ES-I3 (cell line): ENCODE measurements around the gene CATSPER1.
A peak's percentile ranks its signal among the peaks of the same experiment; 100 is the strongest.

Experiments used
- H3K36me3 ChIP-seq: 2 replicates; pipeline ENCODE4 v1.6.1; 2013; ENCODE audit warnings: mild to moderate bottlenecking, low read length, control low read depth, moderate library complexity; ENCODE audit not compliant: insufficient read depth
- H3K4me1 ChIP-seq: 2 replicates; pipeline ENCODE4 v1.6.1; 2013; ENCODE audit warnings: mild to moderate bottlenecking, control low read depth, low read length; ENCODE audit not compliant: insufficient read depth
- H3K9ac ChIP-seq: 2 replicates; pipeline ENCODE4 v1.6.1; 2013; ENCODE audit warnings: low read depth, mild to moderate bottlenecking, low read length, moderate library complexity
- H3K9me3 ChIP-seq: 2 replicates; pipeline ENCODE4 v1.6.1; 2013; ENCODE audit warnings: mild to moderate bottlenecking, low read length, moderate library complexity; ENCODE audit not compliant: control insufficient read depth, insufficient read depth

The CATSPER1 gene

DNA sequence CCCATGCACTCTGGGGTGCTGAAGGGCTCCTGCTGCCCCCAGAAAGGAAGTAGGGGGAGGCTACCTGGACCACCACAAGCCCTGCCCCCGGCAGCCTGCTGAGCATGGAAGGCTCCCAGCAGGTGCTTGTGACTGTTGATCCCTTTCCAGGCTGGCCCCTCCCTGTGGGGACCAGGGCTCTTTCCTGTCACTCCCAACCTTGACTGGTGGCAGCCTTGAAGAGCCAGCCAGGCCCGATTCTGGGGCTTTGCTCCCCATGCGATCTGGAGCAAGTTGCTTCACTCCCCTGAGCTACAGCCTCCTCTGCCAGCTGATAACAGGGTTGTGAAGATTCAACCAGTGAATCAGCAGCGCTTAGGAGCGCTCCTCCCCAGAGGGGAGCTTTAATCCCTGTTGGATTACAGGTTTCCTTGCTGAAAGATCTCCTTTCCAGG is 19.1 kb downstream of the CATSPER1 start:
- Histone ChIP-seq H3K36me3 (no peaks in the 10 kb centered on the region), H3K9me3 (no peaks in the 10 kb centered on the region), H3K9ac (no peak overlapping the region), H3K4me1 (peaks cover 14% of the 10 kb centered on the region)

DNA sequence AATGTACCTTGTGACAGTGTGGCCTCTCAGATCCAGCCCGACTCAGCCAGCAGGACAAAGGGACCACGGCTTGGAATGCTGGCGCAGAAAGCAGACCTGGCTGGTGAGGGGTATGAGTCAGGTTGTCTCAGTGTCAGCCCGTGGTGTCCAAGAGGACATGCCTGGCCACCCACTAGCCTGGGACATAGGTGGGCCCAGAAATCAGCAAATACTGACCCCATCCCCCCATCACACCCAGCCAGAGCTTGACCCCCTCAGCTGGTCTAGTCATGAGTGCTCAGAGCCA is 19.4 kb downstream of the CATSPER1 start:
- Histone ChIP-seq H3K4me1 (peaks cover 14% of the 10 kb centered on the region), H3K9me3 (no peaks in the 10 kb centered on the region), H3K9ac (no peak overlapping the region), H3K36me3 (no peaks in the 10 kb centered on the region)

DNA sequence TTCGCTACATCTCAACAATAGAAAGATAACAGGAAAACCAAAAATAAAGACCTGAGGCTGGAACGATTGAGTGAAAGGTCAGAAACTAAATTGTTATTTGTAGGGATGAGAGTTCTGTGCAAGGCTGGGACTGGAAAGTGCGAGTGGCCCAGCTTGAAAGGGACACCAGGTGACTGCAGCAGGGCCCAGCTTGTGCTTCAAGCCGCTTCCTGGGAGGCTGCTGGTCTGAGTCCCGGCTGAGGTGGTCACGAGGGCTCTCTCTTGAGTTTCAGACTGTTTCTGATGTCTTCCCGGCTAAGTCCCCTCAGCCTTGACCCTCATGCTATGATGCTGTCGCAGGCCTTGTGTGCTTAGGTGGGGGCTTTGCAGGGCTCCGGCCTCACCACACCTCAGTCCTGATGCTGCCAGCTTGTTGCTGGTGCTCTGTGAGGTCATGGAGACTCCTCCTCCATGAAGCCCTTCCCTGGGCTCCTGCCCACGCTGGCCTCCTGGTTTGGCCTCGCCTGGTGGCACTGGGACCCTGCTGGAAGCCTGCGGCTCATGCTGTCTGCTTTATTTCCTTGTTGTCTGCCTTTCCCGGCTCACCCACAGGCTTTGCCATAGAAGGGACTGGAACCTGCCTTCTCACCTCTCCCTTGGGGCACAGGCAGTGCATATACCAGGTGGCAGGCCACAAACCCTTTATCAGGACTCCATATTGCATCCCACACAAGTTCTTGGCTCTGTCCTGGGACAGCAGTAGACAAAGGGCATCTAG is 20.0 kb downstream of the CATSPER1 start:
- no peaks in the 10 kb centered on the region for H3K9me3 ChIP-seq
- no peak overlapping the region for H3K9ac ChIP-seq
- peaks cover 14% of the 10 kb centered on the region for H3K4me1 ChIP-seq
- no peaks in the 10 kb centered on the region for H3K36me3 ChIP-seq

DNA sequence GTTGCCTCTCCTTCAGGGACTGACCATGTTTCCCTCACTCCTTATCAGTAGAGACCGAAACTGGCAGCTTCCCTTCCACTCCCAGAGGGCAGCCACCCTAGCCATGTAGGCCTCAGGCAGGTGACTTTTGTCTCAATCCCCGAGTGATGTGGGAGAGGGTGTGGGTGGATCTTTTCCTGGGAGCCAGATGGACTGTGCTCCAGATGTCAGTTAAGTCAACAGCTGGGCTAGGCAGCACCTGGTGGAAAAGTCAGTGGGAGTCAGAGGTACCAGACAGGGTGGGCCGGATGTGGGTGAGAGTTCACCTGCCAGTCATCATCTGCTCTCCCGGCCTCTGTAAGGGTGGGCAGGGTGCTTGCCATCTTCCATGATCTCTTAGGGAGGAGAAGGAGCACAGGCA is 22.1 kb downstream of the CATSPER1 start:
- Histone ChIP-seq H3K4me1 (peaks cover 14% of the 10 kb centered on the region), H3K9ac (no peak overlapping the region), H3K9me3 (no peaks in the 10 kb centered on the region), H3K36me3 (peaks cover 10% of the 10 kb centered on the region)

DNA sequence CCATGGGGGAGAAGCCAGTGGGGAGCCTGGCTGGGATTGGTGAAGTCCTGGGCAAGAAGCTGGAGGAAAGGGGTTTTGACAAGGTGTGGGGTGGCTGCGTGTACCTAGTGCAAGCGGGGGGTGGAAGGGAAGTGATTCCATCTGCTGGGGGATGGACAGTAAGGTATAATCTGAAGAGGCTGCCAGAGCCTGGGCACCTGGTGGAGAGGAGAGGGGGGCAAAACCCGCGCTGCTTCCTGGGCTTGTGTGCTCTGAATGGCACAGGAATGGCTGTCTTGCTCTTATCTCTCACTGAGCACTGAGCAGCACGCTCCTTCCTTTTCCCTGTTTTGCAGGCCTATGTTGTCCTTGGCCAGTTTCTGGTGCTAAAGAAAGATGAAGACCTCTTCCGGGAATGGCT is 23.0 kb downstream of the CATSPER1 start:
- Histone ChIP-seq H3K4me1 (peaks cover 12% of the 10 kb centered on the region; the same call in 1 of the 2 replicates), H3K36me3 (peaks cover 19% of the 10 kb centered on the region), H3K9ac (peak overlapping the region; percentile 83; the same call in 1 of the 2 replicates), H3K9me3 (no peaks in the 10 kb centered on the region)

DNA sequence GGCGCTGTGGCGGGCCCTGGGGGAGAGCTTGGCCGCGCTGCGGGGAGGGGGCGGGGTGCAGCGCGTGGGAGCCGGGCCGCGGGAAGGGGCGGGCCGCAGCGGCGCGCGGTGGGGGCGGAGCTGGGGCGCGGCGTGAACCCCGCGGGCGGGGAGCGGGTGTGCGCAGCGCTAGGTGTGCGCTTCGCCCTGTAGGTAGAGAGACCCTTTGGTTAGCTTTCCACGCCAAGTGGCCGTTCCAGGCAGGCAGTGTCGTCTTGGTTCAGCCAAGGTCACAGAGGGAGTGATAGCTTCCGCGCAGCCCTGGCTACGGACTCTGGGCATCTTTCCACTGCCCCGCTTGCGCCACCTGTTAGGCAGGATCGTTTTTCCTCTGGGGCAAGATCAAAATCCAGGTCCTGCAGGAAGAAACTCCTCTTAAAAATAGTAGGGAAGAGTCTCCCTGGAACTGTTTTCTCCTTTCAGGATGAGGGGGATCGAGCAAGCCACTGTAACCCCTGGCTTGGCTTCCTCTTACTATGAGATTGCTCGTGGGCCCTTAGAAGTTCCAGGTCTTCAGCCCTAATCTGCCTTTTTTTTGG is 23.5 kb downstream of the CATSPER1 start:
- H3K9me3 ChIP-seq = no peaks in the 10 kb centered on the region
- peak overlapping the region; percentile 83 for H3K9ac ChIP-seq
- peaks cover 12% of the 10 kb centered on the region; the same call in 1 of the 2 replicates for H3K4me1 ChIP-seq
- peaks cover 25% of the 10 kb centered on the region for H3K36me3 ChIP-seq

DNA sequence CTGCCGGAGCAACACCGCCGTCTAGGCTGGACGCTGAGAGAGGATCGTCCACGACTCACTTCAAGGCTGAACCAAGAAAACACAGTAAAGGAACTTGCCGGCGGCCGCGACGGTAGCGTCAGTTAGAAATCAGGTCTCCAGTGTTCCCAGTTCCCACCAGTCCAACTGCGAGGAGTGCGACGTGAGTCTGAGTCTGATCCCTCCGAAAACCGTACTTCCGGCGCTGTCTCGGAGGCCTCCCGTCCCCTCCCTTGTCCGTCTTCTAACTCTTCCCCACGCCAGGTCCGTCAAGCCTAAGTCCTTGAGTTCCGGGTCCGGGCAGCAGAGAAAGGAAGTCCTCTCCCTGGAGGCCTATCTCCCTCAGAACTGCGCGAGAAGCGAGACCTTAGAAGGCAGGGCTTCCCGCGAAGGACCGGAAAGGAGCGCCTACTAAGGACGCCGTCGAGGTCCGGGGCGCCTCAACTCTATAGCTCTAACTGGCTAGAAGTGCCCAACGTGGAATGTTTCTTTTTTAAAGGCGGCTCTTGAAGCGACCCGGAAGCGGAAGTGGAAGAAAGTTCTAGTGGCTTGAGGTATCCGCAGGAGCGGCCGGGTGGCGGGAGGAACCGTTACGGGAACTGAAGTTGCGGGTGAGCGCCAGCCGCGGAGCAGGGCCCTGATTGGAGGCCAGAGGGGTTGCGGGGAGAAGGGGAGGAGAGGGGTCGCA is 24.2 kb downstream of the CATSPER1 start, which contains the start of the genes BANF1 and EIF1AD:
BANF1 (plus strand) TSS at position 562 of the 706 bp plus-strand sequence. CDS start 748 bp downstream, outside the sequence.
EIF1AD (minus strand) TSS at position 216 of the 706 bp plus-strand sequence. CDS start 1,768 bp downstream, outside the sequence.
- peaks cover 6% of the 10 kb centered on the region; the same call in 1 of the 2 replicates for H3K4me1 ChIP-seq
- peak within 1 kb of the TSS; percentile 83 for H3K9ac ChIP-seq
- H3K36me3 ChIP-seq = peaks cover 29% of the 10 kb centered on the region
- H3K9me3 ChIP-seq = no peaks in the 10 kb centered on the region

DNA sequence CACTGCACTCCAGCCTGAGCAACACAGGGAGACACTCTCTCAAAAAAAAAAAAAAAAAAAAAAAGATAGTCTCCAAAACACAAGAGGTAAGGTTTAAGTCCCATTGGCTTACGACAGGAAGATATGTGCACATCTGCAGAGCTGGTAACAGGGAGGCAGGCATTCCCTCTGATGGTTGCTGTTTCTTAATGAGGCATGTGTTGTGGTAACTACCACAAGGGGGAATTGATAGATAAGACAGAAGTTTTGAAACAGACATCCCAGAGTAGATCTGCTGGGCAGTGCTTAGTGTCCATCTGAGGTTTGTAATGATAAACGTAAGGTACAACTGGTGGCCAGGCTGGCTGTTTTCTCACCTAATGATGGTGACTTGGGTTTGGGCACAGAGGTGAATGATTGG is 29.0 kb downstream of the CATSPER1 start:
- Histone ChIP-seq H3K36me3 (peaks cover 29% of the 10 kb centered on the region), H3K4me1 (no peaks in the 10 kb centered on the region), H3K9me3 (no peaks in the 10 kb centered on the region), H3K9ac (no peak overlapping the region)

DNA sequence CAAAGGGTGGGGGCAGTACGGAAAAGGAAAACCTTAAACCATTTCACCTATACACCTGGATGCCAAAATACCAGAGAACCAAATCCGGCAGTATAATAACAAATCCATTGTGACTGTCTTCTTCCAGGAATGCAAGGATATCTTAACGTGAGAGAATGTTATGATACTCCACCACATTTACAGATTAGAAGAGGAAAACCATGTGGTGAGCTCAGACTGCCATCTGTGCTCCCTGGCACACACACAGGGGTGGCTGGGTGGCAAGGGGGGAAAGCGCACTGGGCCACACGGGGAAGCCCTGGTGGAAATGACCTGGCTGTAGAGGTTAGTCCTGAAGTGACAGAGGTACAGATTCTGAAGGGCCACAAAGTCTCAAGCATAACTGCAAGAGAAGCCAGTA is 34.2 kb downstream of the CATSPER1 start:
- no peak overlapping the region for H3K9ac ChIP-seq
- no peaks in the 10 kb centered on the region for H3K4me1 ChIP-seq
- no peaks in the 10 kb centered on the region for H3K36me3 ChIP-seq
- H3K9me3 ChIP-seq = no peaks in the 10 kb centered on the region

DNA sequence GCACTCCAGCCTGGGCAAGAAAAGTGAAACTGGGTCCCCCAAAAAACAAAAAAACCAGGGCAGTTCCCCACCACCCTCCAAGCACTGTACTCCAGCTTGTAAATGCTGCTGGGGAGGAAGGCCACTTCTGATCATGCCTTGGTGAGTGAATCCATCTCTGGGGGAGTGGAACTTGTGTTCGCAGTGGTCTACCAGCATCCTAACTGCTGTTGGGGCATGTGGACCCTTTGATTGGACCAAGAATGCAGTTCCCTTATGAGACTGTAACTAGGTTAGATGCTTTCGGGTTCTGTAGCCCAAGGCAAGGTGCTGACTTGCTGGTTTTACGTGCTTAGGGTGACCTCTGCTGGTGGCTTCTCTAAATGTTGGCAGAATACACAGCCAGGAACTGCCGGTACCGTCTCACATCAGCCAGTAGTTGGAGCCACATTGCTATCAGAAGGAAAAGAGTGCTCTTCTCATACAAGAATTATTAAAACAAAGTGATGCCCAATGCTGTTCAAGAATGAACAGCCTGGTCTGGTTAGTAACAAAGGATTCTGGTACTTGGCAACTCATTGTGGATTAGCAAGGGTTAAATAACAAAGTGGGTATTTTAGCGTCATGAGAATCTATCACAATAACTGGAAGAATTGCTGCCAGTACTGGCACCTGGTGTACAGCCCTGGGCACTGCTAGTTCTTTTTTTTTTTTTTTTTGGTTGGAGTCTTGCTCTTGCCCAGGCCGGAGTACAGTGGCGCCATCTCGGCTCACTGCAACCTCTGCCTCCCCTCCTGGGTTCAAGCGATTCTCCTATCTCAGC is 37.3 kb downstream of the CATSPER1 start:
- no peaks in the 10 kb centered on the region for H3K9me3 ChIP-seq
- H3K4me1 ChIP-seq = no peaks in the 10 kb centered on the region
- H3K9ac ChIP-seq = no peak overlapping the region
- H3K36me3 ChIP-seq = no peaks in the 10 kb centered on the region

DNA sequence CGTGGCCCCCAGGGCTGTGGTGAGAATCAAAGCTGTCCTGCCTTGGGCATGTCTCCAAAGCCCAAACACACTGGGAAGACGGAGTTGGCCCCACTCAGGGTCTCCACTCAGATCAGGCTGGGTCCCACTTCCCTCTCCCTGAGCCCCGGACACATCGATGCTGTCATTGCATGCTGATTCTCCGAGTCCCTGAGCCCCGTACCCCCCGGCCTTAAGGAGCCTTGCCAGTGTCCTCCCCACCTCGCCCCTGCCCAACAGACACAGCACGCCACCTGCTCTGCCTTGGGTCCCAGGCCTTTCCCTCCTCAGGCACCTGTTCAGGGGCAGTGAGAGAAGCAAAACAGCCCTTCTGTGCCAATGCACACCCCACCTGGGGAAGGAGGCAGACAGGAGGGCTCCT is 38.9 kb downstream of the CATSPER1 start:
- Histone ChIP-seq H3K9me3 (no peaks in the 10 kb centered on the region), H3K4me1 (no peaks in the 10 kb centered on the region), H3K36me3 (no peaks in the 10 kb centered on the region), H3K9ac (no peak overlapping the region)

DNA sequence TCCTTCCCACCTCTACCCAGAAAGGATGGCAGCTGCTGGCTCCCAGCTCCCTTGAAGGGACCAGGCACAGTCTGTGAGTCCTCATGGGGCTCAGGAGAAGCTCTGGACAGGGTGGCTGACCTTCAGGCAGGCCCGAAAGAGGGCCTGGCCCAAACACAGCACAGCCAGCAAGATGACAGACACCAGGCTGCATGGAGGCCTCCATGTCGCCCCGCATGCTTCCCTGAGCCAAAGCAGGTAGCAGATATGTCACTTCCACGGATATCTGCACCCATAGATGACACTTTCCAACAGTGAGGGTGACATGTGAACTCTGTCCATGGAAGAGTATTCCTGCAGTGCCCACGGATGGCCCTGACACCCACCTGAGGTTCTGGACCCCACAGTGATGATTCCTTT is 42.7 kb downstream of the CATSPER1 start:
- no peak overlapping the region for H3K9ac ChIP-seq
- no peaks in the 10 kb centered on the region for H3K9me3 ChIP-seq
- no peaks in the 10 kb centered on the region for H3K4me1 ChIP-seq
- no peaks in the 10 kb centered on the region; the same call in 1 of the 2 replicates for H3K36me3 ChIP-seq

DNA sequence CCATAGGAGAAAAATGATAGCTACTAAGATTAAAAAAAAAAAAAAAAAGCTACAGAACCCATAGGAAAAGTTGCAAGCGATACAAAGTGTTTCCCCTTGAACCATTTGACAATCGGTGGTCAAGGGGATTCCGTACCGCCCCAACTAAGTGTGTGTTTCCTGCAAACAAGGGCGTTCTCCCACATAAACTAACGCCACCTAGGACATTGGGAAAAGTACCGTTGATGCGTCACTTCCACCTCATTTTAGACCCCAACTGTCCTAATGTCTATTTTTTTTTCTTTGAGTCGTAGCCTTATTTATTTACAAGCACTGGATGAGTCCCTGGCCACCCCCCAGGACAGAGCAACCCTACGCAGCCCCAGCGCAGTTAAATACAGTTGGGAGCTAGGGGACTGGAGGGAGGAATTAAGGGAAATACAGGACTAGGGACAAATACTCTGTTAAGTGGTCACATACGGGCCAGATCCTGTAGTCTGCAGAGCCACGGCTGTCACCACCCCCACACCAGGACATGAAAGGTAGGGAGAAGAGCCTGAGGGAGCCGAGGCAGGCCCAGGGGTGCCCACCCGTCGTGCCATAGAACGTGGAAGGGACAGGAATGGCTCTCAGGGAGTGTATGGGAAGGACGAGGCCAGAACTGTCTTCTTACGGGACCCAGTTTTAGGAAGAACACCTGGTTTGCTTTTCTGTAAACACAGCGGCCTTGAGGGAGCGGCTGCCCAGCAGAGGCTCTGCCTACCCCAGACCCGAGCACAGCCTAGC is 43.3 kb downstream of the CATSPER1 start:
- Histone ChIP-seq H3K9me3 (no peaks in the 10 kb centered on the region), H3K4me1 (no peaks in the 10 kb centered on the region), H3K9ac (no peak overlapping the region), H3K36me3 (no peaks in the 10 kb centered on the region; the same call in 1 of the 2 replicates)
